Gastroesophageal sphincter (tissue), 4 donors: ENCODE data around the gene POLD2. TPM values are rescaled to one million over a fixed set of nuclear protein-coding genes. Genes with fewer than 3 reads are reported as not detected.
A peak's percentile ranks its signal among the peaks of the same experiment; 100 is the strongest.

Experiments
- ATAC-seq: fragments of 150-250 bp; one replicate; pipeline ENCODE4 v1.9.1; 2016; ENCODE audit warnings: mild to moderate bottlenecking, moderate library complexity
- H3K27ac ChIP-seq, 4 donors: fragments of 200-600 bp; sonication (generic) in 3 of 4; 1 replicate in 3 of 4; 2 replicates in 1 of 4; pipeline ENCODE4 v1.5.1; 2016 to 2019
- H3K27me3 ChIP-seq: fragments of 200-600 bp; sonication (generic); one replicate; pipeline ENCODE4 v1.5.1; 2019
- H3K36me3 ChIP-seq, 2 donors: fragments of 200-600 bp; sonication (generic); one replicate each; pipeline ENCODE4 v1.5.1; 2019; ENCODE audit warnings: control low read depth in 1 of 2
- H3K4me1 ChIP-seq, 3 donors: fragments of 200-600 bp; sonication (generic); 1 replicate in 2 of 3; 2 replicates in 1 of 3; pipeline ENCODE4 v1.5.1; 2016 to 2019; ENCODE audit warnings: control low read depth in 2 of 3
- H3K4me3 ChIP-seq, 2 donors: fragments of 200-600 bp; sonication (generic); one replicate each; pipeline ENCODE4 v1.5.1; 2019; ENCODE audit warnings: mild to moderate bottlenecking in 1 of 2, moderate library complexity in 1 of 2
- H3K9me3 ChIP-seq, 3 donors: fragments of 200-600 bp; sonication (generic); one replicate each; pipeline ENCODE4 v1.5.1; 2017 to 2019; ENCODE audit warnings: control low read depth in 2 of 3
- EP300 ChIP-seq: sonication (generic); formaldehyde crosslinking; IDR thresholded peaks from one replicate; pipeline ENCODE4 v1.6.1; 2017; ENCODE audit warnings: antibody characterized with exemption, mild to moderate bottlenecking
- POLR2A ChIP-seq, 2 donors: fragments of 450-650 bp; IDR thresholded peaks; one replicate each; pipeline ENCODE4 v1.6.1; 2017; ENCODE audit warnings: antibody characterized with exemption in 2 of 2, mild to moderate bottlenecking in 2 of 2, moderate library complexity in 1 of 2
- POLR2AphosphoS5 ChIP-seq: sonication (generic); formaldehyde crosslinking; IDR thresholded peaks from one replicate; pipeline ENCODE4 v1.6.1; 2017; ENCODE audit warnings: antibody characterized with exemption
- WGBS, 2 donors: methylation state at CpG; one replicate each; pipeline ENCODE4 v1.1.5; 2018; ENCODE audit warnings: low coverage in 1 of 2; 5-methylcytosine and 5-hydroxymethylcytosine counted together
- total RNA-seq, 4 donors: library from RNA; depleted of rRNA; stranded (reverse); fragments of >200 nt; gene quantifications; one replicate each; pipeline ENCODE4 v1.1.0, GENCODE V29; 2016
- TF ChIP-seq, protein P1 (sequence below), 4 experiments: fragments of 200-600 bp in 2 of 4; fragments of 450-650 bp in 2 of 4; sonication (generic) in 1 of 4; IDR thresholded peaks; one replicate each; pipeline ENCODE4 v1.5.1; 2017 to 2019; ENCODE audit warnings: antibody characterized with exemption in 4 of 4, mild to moderate bottlenecking in 2 of 4, moderate library complexity in 2 of 4

The POLD2 gene
- total RNA-seq, 4 donors from 2014 or later: 45.3 to 52.6 (median 50.8) TPM

DNA sequence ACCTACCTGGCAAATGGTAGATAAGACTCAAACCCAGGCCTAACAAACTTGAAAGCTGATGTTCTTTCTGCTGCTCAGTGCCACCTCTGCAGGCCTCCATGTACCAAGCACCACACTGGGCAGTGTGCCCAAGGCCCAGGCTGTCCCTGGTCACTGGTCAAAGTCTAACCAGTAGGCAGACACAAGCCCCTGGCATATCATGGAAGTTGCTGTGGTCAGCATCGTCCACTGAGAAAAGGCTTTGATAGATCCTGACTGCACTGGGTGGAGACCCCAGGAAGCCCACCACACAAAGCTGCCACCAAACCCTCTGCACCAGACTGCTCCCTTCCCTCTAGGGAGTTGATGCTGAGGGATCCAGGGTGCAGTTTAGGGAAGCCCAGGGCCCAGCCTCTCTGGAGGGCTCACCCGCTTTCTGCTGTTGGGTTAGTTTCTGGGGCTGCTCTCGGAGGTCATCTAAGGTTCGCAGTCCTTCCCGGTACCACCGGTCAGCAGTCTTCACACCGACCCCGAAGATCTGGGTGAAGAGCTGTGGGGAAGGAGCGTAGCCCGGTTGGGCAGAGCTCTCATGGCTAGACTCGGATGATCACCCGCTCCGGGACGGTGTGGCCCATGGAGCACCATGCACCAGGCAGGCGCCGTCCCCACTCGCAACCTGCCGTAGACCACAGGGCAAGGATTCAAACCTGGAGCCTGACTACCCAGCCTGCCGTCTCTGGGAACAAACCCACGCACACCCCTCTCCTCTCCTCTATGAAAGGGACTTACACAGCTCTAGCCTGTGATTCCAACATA is 47.0 kb downstream of the POLD2 start:
- no peak for TF ChIP-seq EP300
- no peak for TF ChIP-seq POLR2AphosphoS5
- TF ChIP-seq POLR2A (IDR thresholded peaks at IDR 0.05): no peak
- TF ChIP-seq, protein P1, sequence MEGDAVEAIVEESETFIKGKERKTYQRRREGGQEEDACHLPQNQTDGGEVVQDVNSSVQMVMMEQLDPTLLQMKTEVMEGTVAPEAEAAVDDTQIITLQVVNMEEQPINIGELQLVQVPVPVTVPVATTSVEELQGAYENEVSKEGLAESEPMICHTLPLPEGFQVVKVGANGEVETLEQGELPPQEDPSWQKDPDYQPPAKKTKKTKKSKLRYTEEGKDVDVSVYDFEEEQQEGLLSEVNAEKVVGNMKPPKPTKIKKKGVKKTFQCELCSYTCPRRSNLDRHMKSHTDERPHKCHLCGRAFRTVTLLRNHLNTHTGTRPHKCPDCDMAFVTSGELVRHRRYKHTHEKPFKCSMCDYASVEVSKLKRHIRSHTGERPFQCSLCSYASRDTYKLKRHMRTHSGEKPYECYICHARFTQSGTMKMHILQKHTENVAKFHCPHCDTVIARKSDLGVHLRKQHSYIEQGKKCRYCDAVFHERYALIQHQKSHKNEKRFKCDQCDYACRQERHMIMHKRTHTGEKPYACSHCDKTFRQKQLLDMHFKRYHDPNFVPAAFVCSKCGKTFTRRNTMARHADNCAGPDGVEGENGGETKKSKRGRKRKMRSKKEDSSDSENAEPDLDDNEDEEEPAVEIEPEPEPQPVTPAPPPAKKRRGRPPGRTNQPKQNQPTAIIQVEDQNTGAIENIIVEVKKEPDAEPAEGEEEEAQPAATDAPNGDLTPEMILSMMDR (IDR thresholded peaks at IDR 0.05): no peak
- ATAC-seq: no peak
- peaks cover 0 to 86% of the 10 kb centered on the region in 2 donors for H3K36me3 ChIP-seq
- peaks cover 0 to 69% (median 27%) of the 10 kb centered on the region in 3 donors for H3K4me1 ChIP-seq
- H3K27ac ChIP-seq: peak overlapping the region in 1 of 4 donors; percentile 36
- WGBS, 2 donors: 90% methylated on average over 2 of the region's 20 CpGs; no CpG with 5 or more reads in 1 of the 2 donors
- no peak overlapping the region for H3K4me3 ChIP-seq
- no peaks in the 10 kb centered on the region for H3K27me3 ChIP-seq
- H3K9me3 ChIP-seq: no peaks in the 10 kb centered on the region

DNA sequence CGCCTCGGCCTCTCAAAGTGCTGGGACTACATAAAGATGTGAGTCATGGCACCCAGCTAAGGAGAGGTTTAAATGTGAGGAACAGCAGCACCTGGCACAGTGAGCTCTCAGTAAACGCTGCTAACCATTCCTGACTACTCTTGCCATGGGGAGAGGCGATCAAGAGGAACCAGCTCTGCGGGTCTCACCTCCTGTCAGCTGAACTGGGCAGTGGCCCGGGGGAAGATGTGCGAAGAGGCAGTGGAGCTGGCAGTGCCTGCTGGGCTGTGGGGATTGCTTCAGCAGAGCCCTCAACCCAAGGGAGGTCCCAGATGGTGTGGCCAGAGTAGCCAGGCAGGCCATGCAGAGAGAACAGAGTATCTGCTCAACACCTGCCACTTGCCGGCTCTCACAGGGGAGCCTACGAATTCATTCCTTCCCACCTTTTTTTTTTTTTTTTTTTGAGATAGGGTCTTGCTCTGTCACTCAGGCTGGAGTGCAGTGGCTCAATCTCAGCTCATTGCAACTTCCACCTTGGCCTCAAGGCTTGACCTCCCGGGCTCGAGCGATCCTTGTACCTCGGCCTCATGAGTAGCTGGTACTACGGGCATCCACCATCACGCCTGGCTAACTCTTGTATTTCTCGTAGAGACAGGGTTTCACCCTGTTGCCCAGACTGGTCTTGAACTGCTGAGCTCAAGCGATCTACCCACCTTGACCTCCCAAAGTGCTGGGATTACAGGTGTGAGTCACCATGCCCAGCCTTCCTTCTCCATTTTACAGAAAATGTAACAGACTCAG is 47.9 kb downstream of the POLD2 start:
- H3K27ac ChIP-seq: peak overlapping the region in 1 of 4 donors; percentile 69
- H3K9me3 ChIP-seq: no peaks in the 10 kb centered on the region
- H3K4me1 ChIP-seq: peaks cover 0 to 61% (median 19%) of the 10 kb centered on the region in 3 donors
- H3K27me3 ChIP-seq: no peaks in the 10 kb centered on the region
- peaks cover 0 to 82% of the 10 kb centered on the region in 2 donors for H3K36me3 ChIP-seq
- TF ChIP-seq POLR2A (IDR thresholded peaks at IDR 0.05) (no peak), POLR2AphosphoS5 (no peak), EP300 (no peak)
- TF ChIP-seq, protein P1 (IDR thresholded peaks at IDR 0.05): no peak
- no peak for ATAC-seq
- H3K4me3 ChIP-seq: no peak overlapping the region
- 86 to 90% methylated on average over 11 to 15 of the region's 17 CpGs for WGBS, 2 donors

- Histone ChIP-seq H3K27ac (peak overlapping the region in 3 of 4 donors; percentile 69 to 78 (median 72)), H3K36me3 (peaks cover 0 to 70% of the 10 kb centered on the region in 2 donors), H3K27me3 (no peaks in the 10 kb centered on the region), H3K4me1 (peaks cover 0 to 49% (median 19%) of the 10 kb centered on the region in 3 donors), H3K9me3 (no peaks in the 10 kb centered on the region), H3K4me3 (no peak overlapping the region)
- WGBS, 2 donors: 89% methylated on average over 4 of the region's 13 CpGs; no CpG with 5 or more reads in 1 of the 2 donors
- no peak for ATAC-seq
- TF ChIP-seq, protein P1 (IDR thresholded peaks at IDR 0.05): no peak
- TF ChIP-seq POLR2A (IDR thresholded peaks at IDR 0.05) (no peak), EP300 (no peak)
These were observed 49.0 kb downstream of the POLD2 start for GRCh38 chr7:44074349-44074695.

- Histone ChIP-seq H3K9me3 (no peaks in the 10 kb centered on the region), H3K36me3 (peaks cover 0 to 65% of the 10 kb centered on the region in 2 donors), H3K27me3 (no peaks in the 10 kb centered on the region), H3K4me1 (peaks cover 0 to 44% (median 19%) of the 10 kb centered on the region in 3 donors), H3K27ac (peak overlapping the region in 3 of 4 donors; percentile 69 to 78 (median 72)), H3K4me3 (peak overlapping the region in 1 of 2 donors; percentile 13)
- peak; percentile 85 for ATAC-seq
- WGBS, 2 donors: no CpG with 5 or more reads among the region's 26 CpGs
- TF ChIP-seq, protein P1 (IDR thresholded peaks at IDR 0.05): no peak
- no peak for TF ChIP-seq EP300
- peak; percentile 66 for TF ChIP-seq POLR2AphosphoS5
- TF ChIP-seq POLR2A (IDR thresholded peaks at IDR 0.05): no peak
These were observed 49.5 kb downstream of the POLD2 start for GRCh38 chr7:44073664-44074348.
